Forelimb muscle (tissue), 1 donor: ENCODE results near the gene U2SURP. TPM values are rescaled to one million over a fixed set of nuclear protein-coding genes. Genes with fewer than 3 reads are reported as not detected.
"Not testable (repeated sequence)": the region's sequence is repeated elsewhere in the genome, so short reads cannot be mapped to it uniquely, and the experiment has no call there.

Source experiments
- DNase-seq: peaks from one replicate; pipeline ENCODE4 v3.0.0-alpha.2; 2013; ENCODE audit warnings: low read depth
- polyA plus RNA-seq: library from polyadenylated mRNA; unstranded; fragments of 120-200 nt; gene quantifications from one replicate; pipeline ENCODE4 v1.2.1, GENCODE V29; 2013; ENCODE audit not compliant: insufficient read length

U2SURP gene
- polyA plus RNA-seq, 1 donor = 84.8 TPM

- DNase-seq = no peak
These were observed 69.7 kb downstream of the U2SURP start for GRCh38 chr3:143070977-143071551.

GRCh38 chr3:143071776-143072175 lies 70.4 kb downstream of the U2SURP start:
- DNase-seq = no peak

GRCh38 chr3:143072298-143073020 lies 71.1 kb downstream of the U2SURP start:
- not testable (repeated sequence) for DNase-seq

- DNase-seq = not testable (repeated sequence)
These were observed 72.2 kb downstream of the U2SURP start for GRCh38 chr3:143073541-143073940.

- not testable (repeated sequence) for DNase-seq
These were observed 72.6 kb downstream of the U2SURP start for GRCh38 chr3:143073983-143074382.

GRCh38 chr3:143078883-143079282 lies 77.5 kb downstream of the U2SURP start:
- no peak for DNase-seq

- DNase-seq = no peak
These were observed 78.8 kb downstream of the U2SURP start for GRCh38 chr3:143080196-143080595.

- DNase-seq = no peak
These were observed 80.0 kb downstream of the U2SURP start for GRCh38 chr3:143081365-143081764.

- DNase-seq = no peak
These were observed 80.7 kb downstream of the U2SURP start for GRCh38 chr3:143081844-143082778.

GRCh38 chr3:143083781-143084180 lies 82.4 kb downstream of the U2SURP start:
- DNase-seq = no peak

GRCh38 chr3:143084856-143085731 lies 83.7 kb downstream of the U2SURP start:
- no peak for DNase-seq

GRCh38 chr3:143088835-143089234 lies 87.5 kb downstream of the U2SURP start:
- DNase-seq = no peak

- DNase-seq = no peak
These were observed 88.6 kb downstream of the U2SURP start for GRCh38 chr3:143089965-143090364.

GRCh38 chr3:143090486-143090885 lies 89.1 kb downstream of the U2SURP start:
- no peak for DNase-seq

- no peak for DNase-seq
These were observed 89.8 kb downstream of the U2SURP start for GRCh38 chr3:143090976-143091837.

GRCh38 chr3:143092191-143092590 lies 90.8 kb downstream of the U2SURP start:
- DNase-seq = no peak

- DNase-seq = no peak
These were observed 94.4 kb downstream of the U2SURP start for GRCh38 chr3:143095813-143096212.

- no peak for DNase-seq
These were observed 96.8 kb downstream of the U2SURP start for GRCh38 chr3:143098032-143098764.

- DNase-seq = no peak
These were observed 97.8 kb downstream of the U2SURP start for GRCh38 chr3:143099210-143099609.

- DNase-seq = no peak
These were observed 98.3 kb downstream of the U2SURP start for GRCh38 chr3:143099690-143100089.
